ENCODE measurements around the gene TUBB3.
"Not testable (repeated sequence)": the region's sequence is repeated elsewhere in the genome, so short reads cannot be mapped to it uniquely, and the experiment has no call there.

The TUBB3 gene

GRCh38 chr16:89922884-89923639 is at the start of gene TUBB3:
TSS of gene TUBB3 (plus strand) at chr16:89923342. CDS start at chr16:89923402, 60 bp downstream.
- DNase-seq (ENCODE audit: low read depth): no peak

GRCh38 chr16:89873972-89874689 is 49.0 kb upstream of the TUBB3 start:
- DNase-seq (ENCODE audit: low read depth): peak; percentile 77

GRCh38 chr16:89879123-89879522 is 44.0 kb upstream of the TUBB3 start:
- DNase-seq (ENCODE audit: low read depth): not testable (repeated sequence)

GRCh38 chr16:89880477-89881367 is 42.4 kb upstream of the TUBB3 start:
- DNase-seq (ENCODE audit: low read depth): no peak

GRCh38 chr16:89881368-89881730 is 41.8 kb upstream of the TUBB3 start:
- DNase-seq (ENCODE audit: low read depth): no peak

- DNase-seq (ENCODE audit: low read depth): no peak
These were observed 39.6 kb upstream of the TUBB3 start for GRCh38 chr16:89883346-89884040.

- DNase-seq (ENCODE audit: low read depth): no peak
These were observed 39.1 kb upstream of the TUBB3 start for GRCh38 chr16:89884041-89884421.

GRCh38 chr16:89887243-89887642 is 35.9 kb upstream of the TUBB3 start:
- no peak for DNase-seq (ENCODE audit: low read depth)

- no peak for DNase-seq (ENCODE audit: low read depth)
These were observed 32.9 kb upstream of the TUBB3 start for GRCh38 chr16:89890200-89890599.

- no peak for DNase-seq (ENCODE audit: low read depth)
These were observed 32.1 kb upstream of the TUBB3 start for GRCh38 chr16:89890886-89891657.

- DNase-seq (ENCODE audit: low read depth): no peak
These were observed 31.0 kb upstream of the TUBB3 start for GRCh38 chr16:89892055-89892630.

GRCh38 chr16:89892635-89893034 is 30.5 kb upstream of the TUBB3 start:
- no peak for DNase-seq (ENCODE audit: low read depth)

- no peak for DNase-seq (ENCODE audit: low read depth)
These were observed 29.2 kb upstream of the TUBB3 start for GRCh38 chr16:89893642-89894548.

GRCh38 chr16:89895482-89896250 is 27.5 kb upstream of the TUBB3 start:
- no peak for DNase-seq (ENCODE audit: low read depth)

GRCh38 chr16:89897204-89897603 is 25.9 kb upstream of the TUBB3 start:
- DNase-seq (ENCODE audit: low read depth): no peak

- DNase-seq (ENCODE audit: low read depth): no peak
These were observed 24.8 kb upstream of the TUBB3 start for GRCh38 chr16:89898201-89898967.

GRCh38 chr16:89899879-89900481 is 23.2 kb upstream of the TUBB3 start:
- no peak for DNase-seq (ENCODE audit: low read depth)

- no peak for DNase-seq (ENCODE audit: low read depth)
These were observed 22.3 kb upstream of the TUBB3 start for GRCh38 chr16:89900885-89901284.
